GM18868 (cell line): Measurements from ENCODE around the gene EGFR.
A peak's percentile ranks its signal among the peaks of the same experiment; 100 is the strongest.

Source experiments
- ATAC-seq: cut with Tn5 transposase; IDR thresholded peaks from one replicate; pipeline ENCODE4 v1.9.1; 2021; ENCODE audit warnings: mild to moderate bottlenecking, moderate library complexity; ENCODE audit not compliant: unreplicated experiment

EGFR gene

DNA sequence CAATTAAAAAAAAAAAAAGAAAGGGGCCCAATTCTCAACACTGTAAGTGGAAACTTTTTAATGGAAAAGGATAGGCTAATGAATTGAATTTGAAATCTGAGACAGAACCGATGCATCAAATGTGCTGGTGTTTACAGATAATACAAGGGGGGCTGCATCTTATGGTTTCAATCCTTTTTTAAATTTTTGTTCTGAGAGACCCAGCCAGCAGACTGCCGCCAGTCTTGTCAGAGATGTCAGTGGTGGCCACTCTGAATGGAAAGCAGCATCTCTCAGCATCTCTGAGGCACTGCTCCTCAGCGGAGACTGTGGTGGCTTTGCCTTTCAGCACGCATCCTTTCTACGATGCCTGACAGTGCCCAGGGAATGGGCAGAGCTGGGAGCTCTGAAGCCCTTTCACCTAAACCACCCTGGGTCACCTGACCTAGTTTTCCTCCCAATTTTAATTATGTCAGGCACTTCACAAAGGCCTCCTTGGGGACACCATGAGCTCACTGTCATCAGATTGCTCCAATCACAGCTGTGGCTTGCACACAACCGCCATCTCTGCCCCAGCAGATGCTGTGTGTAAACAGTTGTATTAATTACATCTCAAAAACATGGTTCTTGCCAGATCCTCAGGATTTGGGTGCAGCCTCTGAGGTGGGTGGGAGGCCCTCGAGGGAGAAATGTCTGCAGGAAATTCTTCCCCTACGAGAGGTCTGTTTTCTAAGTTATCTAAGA lies 81.2 kb downstream of the EGFR start:
- ATAC-seq, result no peak

DNA sequence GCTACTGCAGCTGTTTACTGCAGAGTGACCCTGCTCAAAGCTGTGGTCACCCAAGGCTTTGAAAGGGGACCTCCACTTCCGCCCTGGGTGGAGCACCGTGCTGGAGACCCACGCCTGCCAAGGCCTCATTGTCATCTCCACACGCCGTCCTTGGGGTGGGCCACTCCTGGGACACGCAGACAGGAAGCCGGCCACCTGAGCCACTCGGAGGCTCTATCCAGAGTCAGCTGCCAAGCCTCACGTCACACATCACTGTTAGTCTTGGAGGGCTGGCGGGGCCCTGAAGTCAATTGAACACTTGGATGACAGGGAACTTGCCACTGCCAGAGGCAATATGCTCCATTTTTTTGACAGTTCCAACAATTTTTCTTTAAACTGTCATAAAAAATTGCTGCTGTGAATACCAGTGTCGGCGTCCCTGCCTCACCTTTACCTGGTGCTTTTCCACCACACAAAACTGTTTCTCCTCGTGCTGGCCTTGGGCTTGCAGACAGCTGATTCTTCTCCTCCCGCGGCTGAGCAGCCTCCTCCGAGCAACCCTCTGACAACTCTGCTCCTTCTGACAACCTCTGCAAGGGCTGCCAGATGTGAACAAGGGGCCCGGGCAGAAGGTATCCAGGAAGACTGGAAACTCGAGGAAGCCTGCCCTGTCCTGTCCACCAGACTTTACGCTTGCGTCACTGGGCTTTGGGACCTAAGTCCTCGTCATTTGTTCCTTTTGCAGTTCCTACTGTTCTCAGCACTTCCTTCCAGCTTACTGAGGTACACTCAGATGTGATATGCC lies 81.9 kb downstream of the EGFR start:
- ATAC-seq, result no peak

DNA sequence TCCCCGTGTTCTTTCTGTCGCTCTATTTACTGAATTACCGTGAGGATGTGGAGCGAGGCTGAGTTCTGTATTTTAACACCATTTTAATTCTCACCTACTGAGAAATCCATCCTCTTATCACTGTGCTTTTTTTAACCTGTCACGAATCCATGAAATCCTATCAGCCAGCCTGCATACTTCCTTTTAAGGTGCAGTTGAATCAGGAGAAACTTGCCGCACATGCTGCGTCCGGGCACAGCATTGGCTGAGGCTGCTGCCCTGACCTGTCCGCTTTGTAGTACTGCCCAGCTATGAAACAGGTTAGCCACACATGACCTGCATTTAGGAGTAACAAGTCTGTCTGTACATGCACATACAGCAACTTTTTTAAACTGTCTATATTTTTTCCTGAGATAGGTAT lies 82.5 kb downstream of the EGFR start:
- ATAC-seq, result no peak

DNA sequence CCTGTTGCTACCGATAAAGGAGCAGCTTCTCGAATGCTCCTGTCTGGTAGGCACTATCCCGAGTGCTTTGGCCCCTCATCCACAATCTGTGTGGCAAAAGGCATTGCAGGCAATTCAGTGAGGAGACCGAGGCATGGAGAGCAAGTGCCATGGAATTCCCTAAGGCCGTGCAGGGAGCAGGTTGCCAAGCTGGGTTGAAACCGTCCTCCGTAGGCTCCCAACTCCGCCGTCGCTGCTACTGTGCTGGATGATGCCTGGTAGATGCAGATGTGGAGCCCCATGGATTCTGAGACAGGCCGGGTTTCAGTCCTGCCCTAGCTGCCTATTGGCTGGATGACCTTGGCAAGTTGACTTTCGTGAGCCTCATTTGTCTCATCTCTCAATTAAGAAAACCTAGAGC lies 85.3 kb downstream of the EGFR start:
- no peak for ATAC-seq

DNA sequence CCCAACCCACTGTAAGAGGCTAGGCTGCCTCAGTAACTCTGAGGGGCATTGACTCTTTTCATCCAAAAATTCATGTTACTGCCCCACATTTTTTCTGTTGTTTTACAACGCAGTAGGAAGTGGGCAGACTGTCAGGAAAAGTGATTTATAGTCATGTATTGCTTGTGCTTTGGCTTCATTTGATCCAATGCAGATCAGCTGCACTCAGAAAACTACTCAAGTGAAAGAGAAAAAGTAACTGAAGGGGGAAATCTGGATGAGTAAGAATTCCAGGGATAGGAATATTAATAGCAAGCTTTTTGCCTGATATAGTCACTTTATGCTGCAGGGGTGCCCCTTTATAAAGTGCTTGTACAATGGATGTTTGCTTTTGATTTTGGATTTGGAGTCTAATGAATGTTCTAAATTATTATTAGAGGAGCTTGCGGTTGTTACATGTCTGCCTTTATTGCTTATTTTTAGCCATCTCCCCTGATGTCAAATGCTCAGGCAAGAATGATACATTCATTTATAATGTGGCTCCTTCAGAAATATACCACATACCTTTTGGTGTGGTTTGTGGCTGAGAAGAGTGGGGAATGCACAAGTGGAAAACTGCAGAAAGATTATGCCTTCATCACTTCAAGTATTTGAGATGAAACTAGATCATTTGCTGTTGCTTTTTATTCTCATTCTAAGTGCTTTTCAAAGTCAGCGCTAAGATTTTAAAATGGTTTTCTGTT lies 86.1 kb downstream of the EGFR start:
- no peak for ATAC-seq

DNA sequence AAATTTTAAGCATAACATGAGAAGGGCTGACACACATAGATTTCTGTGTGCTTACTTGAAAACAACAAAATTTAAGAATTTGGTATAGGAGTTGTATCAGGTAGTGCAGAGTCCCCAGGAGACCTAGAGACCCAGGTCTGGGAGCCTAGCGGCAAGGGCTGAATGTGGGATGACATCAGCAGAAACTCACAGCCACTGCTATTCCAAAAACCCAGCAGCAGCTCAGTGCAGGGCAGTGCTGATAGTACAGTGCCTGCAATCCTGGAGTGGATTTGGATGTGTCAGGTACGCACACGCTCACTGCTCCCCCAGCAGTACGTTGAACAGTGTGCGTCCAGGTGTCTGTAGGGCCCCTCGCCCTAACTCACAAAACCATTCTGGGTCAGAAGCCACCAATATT lies 87.1 kb downstream of the EGFR start:
- no peak for ATAC-seq

DNA sequence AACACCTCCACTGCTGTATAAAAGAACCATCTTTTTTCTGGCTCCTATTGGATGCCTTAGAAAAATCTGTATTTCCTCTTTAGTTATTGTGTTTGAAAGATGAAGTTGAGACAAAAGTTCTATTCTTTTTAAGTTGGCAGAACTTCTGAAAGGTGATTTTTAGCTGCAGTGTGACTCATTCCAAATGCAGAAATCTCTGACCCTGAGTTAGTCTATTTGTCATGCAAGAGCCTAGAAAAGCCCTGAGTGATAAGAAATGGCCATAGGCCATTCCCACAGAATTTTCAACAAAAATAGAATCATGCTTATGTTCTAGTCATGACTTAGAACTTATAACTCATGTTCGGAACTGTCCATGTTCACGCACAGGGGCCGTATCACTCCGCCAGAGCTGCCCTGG lies 89.1 kb downstream of the EGFR start:
- no peak for ATAC-seq

DNA sequence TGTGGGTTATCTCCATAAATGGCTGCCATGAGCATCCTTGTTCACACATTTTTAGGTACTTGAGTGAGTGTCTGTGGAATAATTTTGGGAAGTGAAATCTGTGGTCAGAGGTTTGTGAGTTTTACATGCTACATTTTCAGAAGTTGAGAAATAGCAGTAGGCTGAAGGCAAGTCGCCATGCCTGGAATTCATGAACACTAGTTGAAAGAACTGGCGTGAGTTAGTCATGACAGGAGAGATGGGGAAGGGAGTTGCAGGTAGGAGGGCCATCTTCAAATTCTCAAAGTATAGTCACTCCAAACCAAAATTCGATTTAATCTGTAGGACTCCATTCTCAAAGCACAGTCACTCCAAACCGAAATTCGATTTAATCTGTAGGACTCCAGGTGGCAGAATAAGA lies 89.6 kb downstream of the EGFR start:
- no peak for ATAC-seq

DNA sequence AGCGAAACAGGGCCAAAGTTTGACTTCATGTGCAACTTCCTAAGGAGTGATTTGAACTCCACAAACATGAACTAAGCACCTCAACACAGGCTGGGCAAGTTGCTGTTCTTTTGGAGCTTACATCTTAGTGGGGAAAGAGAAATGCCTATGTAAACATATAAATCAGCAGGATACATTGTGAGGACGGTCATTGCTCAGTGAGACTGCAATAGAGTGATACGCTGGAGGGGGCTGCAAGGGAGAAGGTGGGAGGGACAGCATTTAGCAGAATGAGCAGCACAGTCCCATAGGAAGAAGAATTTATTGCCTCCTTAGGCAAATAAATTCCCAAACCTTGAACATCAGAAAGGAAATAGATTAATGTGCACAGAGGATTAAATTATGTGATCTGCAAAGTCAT lies 90.0 kb downstream of the EGFR start:
- no peak for ATAC-seq

DNA sequence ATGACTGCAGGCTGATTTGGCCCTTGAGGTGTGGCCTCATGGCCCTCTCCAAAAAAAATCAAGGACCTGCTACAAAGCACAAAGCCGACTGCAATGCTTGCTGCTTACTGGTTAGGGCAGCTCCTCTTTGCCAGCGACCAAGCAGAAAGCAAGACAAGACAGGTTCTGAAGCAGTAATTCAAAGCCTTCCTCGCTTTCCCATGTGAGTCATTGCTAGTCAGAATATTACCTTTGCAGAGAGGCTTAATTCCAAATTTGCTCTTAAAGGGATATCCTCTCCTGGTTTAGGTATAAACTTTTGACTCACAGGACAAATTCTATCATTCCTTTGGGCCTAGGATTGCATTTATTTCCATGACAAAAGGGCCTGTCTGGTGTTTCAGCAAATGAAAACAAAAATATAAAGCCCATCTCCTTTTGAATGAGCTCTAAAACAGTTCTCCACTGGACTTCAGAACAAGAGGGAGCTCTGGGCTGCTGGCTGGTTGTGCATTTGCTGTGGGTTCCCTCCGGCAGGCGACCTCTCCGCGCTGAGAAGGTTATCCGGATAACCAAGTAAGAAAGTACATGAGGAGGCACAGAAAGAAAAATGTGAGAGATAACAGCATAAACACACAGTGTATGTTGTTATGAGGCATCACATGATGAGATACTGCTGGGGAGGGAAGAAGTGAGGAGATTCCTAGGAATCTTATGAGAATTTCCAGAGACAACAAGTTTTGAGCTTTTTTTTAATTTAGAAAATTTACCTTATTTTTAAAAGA lies 90.8 kb downstream of the EGFR start:
- ATAC-seq, result no peak

DNA sequence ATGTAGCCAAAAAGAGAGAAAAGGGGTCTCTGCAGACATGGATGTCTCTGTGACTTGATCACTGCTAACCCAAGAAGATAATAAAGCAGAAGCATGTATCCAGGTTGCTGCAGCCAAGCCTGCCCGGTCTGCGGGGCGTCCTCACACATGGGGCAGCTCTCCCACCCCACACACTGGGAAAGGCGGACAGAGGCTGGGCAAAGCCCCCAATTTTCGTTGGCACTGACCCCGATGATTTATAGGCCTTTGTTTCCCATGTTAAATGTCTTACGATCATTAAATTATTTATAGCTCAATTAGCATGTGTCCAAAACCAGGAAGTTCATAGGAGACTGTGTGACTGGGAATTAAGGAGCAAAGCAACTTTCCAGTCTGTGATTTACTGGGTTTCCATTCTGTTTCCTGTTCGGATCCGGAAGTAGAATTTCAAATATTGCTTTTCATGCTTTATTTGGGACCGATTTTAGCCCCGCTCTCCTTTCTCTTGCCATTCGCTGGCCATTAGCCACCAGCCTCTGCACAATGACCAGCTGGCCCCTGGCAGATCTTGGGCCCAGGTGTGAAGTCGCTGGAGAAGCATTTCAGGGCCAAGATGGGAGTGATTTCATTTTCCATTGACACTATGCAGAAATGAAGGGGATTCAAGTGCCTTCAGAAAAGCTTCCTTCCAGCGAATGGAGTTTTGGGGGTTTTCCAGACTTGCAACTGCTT lies 91.6 kb downstream of the EGFR start:
- no peak for ATAC-seq

DNA sequence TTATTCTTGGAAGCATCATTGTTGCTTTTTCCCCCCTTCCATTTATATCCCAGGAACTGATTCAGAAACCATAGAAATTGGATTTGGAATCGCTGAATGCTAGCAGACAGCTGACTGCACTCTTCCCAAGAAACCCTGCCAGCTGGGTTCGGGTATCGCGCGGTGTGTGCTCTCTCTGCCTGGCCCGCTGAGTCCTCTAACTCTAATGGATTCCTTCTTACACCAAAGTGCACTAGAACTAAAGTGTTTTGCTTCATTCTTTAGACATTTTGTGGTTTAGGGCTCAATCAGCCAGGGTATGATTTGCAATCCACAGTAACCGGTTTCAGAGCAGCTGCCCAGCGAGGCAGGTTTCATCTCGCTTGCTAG lies 92.2 kb downstream of the EGFR start:
- ATAC-seq, result peak; percentile 63

DNA sequence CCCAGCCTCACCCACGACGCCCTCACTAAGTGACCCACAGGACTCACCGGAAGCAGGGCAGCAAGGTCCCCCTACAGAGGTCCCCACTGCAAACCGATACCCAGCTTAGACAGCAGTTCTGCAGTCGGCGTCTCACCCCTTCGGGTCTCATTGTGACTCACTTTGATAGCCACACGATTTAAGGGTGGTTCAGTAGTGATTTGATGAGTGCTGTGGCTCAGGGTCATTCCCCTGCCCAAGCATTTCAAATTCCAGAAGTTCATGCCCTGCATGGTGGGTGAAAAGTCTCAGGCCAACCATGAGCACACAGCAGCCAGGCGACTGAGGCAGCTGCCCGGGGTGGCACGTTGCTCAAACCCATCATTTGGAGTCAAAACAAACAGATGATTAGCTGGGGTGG lies 93.2 kb downstream of the EGFR start:
- ATAC-seq, result no peak

DNA sequence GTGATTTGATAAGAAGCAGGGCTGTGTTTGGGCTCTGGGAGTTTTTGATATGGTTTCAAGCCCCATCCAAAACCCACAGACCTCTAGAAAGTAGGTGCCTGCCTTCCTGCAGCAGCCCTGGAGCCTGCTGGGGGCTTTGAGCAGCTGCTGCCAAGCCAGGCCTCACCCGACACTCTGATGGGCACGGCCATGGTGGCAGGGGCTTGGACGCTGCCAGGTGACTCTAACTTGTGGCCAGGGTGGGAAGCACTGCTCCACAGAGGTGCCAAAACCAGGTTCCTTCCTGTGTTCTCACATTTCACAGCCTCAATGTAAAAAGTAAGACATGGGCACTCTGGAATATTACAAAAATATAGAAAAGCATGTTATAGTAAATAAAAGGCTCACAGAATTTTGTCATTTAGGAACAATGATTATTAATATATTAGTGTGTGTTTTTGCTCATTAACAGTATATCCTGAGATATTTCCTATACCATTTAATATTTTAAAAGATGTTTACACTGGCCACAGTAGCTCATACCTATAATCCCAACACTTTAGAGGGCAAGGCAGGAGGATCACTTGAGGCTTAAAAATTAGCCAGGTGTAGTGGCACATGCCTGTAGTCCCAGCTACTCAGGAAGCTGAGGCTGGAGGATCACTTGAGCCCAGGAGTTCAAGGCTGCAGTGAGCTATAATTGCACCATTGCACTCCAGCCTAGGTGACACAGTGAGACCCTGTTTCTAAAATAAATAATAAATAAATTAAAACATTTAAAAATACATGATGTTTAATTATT lies 95.1 kb downstream of the EGFR start:
- no peak for ATAC-seq

DNA sequence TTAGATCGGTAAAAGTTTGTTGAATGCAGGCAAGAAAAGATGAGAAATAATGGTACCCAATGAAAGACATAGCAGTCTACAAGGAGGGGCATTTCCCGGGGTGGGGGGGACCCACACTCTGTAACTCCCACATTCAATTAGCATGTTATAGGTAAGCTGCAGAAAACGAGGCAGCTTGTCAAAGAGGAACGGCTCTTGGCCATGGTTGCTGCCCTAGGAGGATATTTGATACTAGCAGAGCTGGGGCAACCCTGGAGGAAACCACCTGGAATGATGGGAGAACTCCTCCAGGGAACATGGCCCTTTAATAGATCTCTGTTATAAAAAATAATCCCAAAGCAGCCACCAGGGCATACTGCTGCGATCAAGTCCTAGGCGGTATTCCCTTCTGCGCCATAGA lies 98.5 kb downstream of the EGFR start:
- no peak for ATAC-seq

DNA sequence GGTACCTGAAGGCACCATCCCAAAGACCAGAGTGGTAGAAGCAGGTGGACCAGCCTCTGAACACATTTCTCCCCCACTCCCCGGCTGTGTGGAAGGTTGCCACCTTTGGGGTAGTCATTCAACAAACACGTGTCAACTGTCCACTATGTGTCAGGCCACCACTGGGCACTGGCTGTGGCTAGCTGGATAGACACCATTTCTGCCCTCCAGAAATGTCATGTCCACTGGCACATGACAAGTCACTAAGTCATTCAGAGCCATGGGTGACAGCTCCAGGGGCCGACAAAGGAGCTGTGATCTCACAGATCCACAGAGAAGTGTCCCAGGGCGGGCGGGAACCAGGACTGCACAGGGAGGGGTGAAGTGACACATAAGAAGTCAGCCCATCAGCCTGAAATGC lies 99.6 kb downstream of the EGFR start:
- no peak for ATAC-seq

DNA sequence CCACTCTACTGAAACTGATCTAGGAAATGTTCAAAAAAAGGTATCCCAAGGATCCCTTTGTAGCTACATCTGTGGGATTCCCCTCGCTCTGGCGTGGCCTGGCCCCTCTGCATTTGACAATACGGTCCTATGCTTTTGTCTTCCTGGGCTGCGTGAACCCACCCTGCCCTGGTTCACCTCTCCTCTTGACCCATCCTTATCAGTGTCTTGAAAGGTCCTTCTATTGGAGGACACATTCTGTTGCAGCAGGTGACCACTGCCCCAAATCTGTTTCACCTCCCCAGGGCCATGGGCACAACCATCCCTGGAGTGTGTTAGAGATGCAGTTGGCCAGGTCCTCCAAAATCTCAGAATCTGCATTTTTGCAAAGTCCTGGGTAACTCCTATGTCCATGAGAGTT lies 100.8 kb downstream of the EGFR start:
- no peak for ATAC-seq

DNA sequence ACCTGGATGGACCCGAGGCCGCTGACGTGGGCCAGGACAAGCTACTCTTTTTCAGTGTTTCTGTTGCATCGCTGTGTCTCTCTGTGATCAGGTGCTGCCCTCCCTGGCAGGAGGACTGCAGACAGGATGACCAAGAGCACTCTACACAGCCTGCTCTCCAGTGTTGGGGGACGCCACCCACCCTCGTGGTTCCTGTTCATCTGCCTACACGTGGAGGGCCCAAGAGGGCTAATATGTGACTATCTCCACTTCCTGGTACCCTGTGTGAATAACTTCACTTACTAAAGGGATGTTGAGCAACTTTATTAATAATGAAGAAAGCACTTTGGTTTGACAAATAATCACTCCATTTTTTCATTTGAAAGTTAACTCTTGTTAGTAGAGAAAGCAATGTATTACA lies 101.3 kb downstream of the EGFR start:
- ATAC-seq, result no peak

DNA sequence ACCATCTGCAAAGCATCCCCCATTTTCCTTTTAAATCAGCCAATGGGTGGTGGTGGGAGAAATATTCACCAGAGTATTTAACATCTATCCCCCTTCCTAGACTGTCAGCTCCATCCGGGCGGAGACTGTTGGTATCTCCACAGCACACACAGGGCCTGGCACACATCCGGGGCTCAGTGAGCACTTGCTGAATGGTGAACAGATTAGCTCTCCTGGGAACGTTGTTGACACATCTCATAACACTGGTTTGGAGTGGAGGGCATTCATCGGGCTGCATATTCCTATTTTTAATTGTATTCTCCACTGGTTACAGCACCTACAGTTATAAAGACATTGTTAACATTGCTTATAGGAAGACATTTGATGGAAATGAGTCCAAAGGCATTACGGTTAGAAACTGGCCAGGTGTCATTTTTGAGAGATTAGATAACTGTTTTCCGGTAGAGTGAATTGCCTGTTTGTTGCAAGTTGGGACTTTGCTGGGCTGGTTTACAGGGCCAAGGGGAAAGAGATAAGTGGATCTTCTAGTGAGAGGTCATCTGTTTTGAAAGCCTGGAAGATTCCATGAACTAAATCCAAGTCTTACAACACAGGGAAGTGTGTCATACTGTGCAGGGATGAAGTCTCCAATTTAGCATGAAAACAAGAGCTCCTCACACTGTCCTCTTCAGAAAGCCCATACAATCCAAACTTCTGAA lies 101.8 kb downstream of the EGFR start:
- no peak for ATAC-seq
